GM21381 (cell line): ENCODE measurements around the gene LRP1B.
"Not testable (repeated sequence)": the region's sequence is repeated elsewhere in the genome, so short reads cannot be mapped to it uniquely, and the experiment has no call there.

Experiments
- ATAC-seq: cut with Tn5 transposase; IDR thresholded peaks from one replicate; pipeline ENCODE4 v1.9.1; 2021; ENCODE audit warnings: mild to moderate bottlenecking, moderate library complexity; ENCODE audit not compliant: unreplicated experiment

Gene LRP1B

DNA sequence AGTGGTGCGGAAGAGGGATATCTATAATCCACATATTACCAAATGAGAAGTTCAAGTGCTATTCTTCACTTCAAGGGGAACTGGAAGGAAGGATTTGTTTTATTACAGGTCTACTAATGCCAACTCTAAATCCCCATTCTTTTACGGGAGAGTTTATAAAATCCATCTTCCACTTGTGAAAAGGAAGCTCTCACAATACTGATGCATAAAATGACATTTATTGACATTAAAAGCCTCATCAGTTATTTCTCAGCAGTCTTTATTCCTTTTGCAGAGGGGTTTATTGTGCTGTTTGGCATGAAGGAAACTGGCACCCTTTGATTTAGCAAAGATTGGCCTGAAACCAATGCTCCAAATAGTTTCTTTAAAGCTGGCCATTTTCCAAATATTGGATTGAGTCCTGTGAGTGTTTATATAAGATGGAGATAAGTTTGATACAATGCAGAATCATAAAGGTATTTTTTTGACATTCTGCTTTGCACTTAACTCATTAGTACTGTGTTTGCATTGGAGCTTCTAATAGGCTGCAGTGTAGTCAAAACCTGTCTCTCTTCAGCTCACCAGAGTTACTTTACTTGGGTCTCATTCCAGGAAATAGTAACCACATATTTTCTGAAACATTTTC is 26.6 kb downstream of the LRP1B start:
- no peak for ATAC-seq

DNA sequence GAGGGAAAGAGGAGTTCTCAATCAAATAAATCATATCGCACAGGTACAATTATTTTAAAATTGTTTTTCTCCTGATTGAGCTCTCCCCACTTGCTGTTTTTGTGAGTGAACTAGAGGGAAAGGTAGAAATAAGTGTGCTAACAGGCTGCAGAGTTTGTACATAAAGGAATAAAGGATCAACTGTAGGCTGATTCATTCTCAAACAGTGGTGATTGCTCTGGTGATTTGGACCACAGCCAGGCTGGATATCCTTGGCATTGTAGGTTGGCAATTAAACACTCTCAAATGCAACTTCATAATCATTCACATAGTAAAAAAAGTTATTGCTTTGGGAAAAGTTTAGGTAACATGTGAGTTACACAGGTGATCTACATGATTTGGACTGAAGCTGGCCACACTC is 29.8 kb downstream of the LRP1B start:
- ATAC-seq = no peak

DNA sequence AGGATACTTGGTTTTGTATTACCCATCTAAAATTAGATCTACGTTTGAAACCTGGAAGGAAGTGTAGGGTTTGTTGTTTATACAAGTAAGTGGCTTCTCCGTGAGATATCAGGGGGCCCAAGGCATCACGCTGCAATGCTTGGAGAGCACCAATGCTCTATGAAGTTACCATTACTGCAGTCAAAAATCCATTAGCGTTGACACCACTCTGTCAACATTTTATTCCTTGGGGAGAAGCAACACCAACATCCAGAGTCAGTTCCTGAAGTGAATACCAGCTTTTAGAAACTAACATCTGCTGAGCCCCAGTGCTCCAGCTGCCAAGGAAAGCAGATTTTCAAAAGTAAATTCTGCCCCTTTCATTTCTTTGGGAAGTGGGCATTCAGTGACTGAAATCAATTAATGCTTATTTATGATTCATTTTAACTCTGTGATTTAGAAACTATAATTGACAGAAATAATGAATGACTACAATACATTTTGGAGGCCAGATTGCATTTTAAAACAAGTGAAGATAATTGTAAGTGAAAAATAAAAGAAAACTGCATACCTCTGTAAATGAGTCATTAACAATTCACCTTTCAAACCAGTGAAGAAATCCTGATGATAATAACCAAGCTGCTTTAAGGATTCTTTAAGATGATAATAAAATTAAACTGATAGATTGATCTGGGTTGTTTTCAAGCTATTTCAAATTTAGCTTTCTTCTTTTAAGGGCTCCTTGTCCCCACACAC is 30.5 kb downstream of the LRP1B start:
- no peak for ATAC-seq

DNA sequence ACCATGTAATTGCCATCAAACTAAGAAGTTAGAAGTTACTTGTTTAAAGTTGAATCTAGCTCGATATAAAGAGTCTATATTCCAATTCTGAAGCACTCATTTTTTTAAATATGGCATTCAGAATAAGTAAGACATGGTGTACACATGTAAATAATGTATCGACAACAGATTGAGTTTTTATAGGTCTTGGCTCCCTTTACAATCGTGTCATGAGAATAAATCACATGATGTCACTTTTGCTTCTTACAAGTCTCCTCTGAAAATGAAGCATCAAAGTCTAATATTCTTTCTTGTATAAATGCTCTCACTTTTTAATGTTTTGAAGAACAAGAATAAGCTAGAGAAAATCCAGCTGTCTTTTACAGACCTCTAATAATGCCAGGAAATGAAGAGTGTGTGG is 33.1 kb downstream of the LRP1B start:
- no peak for ATAC-seq

DNA sequence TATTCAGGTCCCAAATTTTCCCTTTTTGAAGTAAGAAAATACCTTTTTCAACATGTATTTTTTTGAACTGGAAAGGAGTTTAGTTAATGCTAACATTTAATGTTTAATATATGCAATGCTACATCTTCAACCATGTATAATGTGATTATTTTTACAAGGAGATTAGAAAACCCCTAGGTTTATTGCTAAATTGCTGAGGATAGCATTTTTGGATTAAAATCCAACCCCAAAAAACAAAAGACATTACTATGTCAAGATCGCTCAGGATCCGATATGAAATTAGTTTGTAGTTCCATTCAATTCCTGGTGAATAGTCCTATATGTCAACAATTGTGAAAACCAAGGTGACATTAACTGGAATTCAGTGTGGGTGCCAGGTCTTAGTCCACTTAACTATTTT is 35.2 kb downstream of the LRP1B start:
- ATAC-seq = no peak

GRCh38 chr2:142094233-142094632 is 36.6 kb downstream of the LRP1B start:
- no peak for ATAC-seq

DNA sequence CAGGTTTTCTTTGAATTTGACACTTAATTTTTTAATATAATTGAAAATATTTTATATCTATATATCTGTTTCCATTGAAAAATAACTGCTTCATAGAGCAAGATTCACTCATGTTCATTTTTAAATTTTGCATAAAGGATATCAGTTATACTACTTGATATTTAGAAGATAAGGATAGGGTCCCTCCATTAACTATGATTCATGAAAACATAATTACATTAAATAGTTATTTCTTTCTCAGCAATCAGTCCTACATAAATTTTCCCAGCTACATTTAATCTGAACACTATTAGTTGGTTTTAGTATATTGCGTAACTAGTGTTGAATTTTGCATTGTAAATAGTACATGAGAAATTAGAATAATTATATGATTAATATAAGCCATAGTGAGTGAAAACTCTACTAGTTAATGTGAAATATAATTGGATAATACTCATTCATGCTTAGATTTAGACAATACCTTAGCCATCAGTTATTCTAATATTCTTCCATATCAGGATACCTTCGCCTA is 42.7 kb downstream of the LRP1B start:
- ATAC-seq = no peak

DNA sequence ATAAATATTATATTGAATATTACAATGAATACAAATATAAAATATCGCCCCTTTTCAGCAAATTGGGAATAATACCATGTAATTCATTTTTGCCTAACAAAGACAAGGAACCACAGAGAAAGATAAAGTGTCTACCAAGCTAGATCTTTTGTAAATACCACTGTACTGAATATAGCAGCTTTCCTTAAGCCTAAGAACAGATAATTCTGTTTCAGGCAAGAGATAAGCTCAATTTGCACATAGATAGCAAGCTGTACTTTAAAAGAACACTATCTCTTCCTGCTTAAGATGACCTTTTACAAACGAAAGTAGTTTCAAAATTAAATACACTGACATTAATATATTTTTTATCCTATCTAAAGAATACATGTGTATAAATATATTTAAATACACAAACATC is 43.2 kb downstream of the LRP1B start:
- ATAC-seq = not testable (repeated sequence)

GRCh38 chr2:142082368-142082767 is 48.4 kb downstream of the LRP1B start:
- ATAC-seq = no peak

GRCh38 chr2:142076317-142076716 is 54.5 kb downstream of the LRP1B start:
- no peak for ATAC-seq

DNA sequence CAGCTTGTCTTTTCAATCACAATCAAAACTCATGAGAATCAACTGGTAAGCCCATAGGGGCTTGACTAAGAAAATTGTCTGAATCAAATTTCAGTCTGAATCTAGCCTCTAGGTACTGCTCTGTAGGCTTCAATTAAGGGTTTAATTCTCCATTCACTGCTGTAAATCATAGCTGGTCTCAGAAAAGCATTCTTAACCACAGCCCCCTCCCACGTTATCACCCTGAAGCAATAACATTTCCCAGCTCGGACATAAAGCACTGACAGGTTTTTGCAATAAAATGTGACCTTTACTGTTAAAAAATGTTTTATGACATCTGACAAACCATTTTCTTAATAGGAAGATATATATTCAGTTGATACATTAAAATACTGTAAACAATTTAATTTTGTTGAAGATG is 55.0 kb downstream of the LRP1B start:
- no peak for ATAC-seq

DNA sequence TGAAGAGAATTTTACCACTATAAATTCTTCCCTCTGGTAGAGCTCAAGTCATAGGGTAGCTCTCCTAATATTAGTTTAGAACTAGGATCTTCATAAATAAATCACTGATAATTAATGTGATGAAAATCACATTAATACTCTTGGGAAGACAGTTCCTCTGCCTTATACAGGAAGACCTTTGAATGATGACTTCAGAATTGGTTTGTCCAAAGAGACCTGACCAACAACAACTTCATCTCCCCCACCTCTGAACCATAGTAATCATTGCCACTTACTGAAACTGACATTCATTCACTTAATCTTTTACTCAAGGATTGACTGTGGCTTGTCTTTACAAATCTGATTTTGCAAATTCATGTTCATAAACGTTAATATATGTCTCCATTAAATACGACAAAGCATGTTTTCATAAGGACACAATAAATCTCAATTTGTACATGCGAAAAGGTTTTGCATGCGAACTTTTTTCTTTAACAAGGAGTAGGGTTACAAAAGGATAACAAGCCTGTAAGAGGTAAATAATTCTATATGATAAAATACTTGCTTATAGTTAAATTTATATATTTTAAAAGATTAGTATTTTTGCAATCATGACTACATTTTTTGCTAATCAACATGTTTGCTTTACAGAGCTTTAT is 61.4 kb downstream of the LRP1B start:
- ATAC-seq = no peak

- no peak for ATAC-seq
Observed at GRCh38 chr2:142065700-142066099, 65.1 kb downstream of the LRP1B start.

GRCh38 chr2:142065156-142065555 is 65.7 kb downstream of the LRP1B start:
- ATAC-seq = no peak

DNA sequence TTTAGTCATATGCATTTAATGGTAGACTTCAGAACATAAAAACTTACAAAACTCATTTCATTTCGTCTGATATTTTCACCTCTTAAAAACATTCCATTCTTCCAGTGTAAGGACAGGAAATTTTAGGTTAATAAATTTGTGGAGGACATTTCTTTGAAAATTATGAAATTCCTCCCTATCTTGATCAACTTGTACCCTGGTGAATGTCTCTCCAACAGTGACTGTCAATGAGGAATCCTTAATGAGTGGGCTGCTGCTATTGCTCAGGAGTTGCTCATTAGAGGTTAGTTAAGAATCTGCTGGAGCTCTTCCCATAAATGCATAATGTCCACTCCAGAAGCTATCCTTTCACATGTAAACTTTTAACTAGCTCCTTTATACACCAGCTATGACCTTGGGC is 69.1 kb downstream of the LRP1B start:
- ATAC-seq = no peak

DNA sequence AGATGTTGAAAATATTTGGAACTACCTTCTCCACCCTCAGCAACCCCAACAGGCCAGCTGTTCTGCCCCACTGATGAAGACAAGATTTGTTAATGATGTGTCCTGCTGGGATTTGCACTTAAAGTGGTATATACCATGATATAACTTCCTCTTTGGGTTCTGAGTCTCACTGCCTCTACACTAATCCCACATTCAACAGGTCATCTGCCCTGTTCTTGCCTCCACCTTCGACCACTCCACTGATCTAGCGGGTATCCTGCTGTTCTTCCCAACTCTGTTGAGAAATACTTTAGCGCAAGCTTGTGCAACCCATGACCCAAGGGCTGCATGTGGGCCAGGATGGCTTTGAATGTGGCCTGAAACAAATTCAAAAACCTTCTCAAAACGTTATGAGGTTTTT is 72.7 kb downstream of the LRP1B start:
- ATAC-seq = no peak

DNA sequence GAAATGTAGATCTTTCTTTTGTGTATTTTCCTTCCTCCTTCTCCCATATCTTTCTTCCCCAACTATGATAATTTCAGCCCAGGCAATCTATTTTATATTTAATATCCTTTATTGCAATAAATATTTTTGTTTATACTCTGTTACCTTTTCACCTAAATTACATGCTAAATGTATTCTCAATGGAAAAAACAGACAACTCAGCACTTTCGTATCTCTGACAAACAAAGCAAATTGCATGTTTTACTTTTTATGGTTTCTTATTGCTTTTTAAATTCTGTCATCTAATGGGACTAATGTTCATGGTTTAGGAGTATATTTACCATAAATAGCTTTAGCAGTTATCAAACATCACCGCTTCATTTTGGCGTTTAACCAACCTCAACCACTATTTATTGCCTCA is 74.0 kb downstream of the LRP1B start:
- ATAC-seq = no peak

- ATAC-seq = no peak
Observed at GRCh38 chr2:142052220-142052863, 78.5 kb downstream of the LRP1B start.

GRCh38 chr2:142048581-142048980 is 82.2 kb downstream of the LRP1B start:
- no peak for ATAC-seq

- no peak for ATAC-seq
Observed at GRCh38 chr2:142045641-142046040, 85.2 kb downstream of the LRP1B start.

- no peak for ATAC-seq
Observed at GRCh38 chr2:142044197-142044596, 86.6 kb downstream of the LRP1B start.
